CD4-positive, alpha-beta T cell treated with Interleukin-15 for 4 hours (primary cell): ENCODE measurements around the gene TBC1D16.

Source experiments
- DNase-seq: peaks from one replicate; pipeline ENCODE4 v3.0.0-alpha.2; 2020; ENCODE audit warnings: low spot score

Gene TBC1D16

DNA sequence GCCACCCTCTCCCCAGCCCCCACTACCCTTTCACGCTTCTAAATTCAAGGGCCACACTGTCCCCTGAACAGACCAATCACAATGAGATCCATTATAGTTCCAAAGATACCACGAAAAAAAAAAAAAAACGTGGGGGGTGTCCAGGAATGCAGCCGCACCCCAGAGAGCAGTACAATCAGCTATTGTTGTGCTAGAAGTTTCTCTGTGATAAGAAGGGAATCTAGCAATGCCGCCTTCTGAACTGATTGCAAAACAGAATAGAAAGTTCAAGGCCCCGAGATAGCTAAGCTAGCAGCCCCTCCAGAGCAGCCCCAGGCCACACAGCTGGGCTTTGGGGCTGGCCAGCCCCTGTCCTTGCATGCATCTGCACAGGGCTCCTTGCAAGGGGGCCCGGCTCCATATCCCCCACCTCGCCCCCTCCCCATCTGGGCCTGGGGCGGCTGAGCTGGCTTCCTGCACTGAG, 109.5 kb downstream of the TBC1D16 start:
- DNase-seq: no peak

DNA sequence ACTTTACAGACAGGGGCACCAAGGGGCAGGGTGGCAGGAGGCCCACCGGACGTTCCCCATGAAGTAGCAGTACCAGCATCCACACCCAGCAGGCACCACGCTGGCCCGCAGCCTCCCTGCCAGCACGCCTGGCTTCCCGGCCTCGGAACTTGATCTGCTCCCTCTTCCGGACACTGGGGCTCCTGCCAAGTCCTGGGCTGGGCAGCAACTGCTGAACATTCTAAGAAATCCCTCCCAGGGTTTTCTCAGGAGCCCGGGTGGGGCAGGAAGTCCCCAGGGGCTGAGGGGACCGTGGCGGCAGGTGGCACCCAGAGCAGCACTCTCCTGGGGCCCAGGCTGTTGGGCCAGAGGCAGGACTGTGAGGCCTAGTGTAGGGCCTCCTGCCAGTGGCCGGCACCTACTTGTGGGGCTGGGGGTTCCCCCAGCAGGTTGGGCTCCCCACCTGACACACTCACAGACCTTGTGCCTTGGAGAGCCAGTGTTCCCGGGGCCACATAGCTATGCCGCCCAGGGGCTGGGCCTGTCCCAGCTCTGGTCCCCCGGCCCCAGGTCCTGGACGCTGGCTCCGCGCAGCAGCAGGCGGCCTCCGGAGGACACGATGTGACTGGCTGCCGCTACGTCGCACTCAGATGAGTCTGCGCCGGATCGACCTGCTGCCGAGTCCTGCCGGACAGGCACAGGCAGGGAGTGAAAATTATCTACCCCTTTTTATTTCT, 110.3 kb downstream of the TBC1D16 start:
- no peak for DNase-seq

DNA sequence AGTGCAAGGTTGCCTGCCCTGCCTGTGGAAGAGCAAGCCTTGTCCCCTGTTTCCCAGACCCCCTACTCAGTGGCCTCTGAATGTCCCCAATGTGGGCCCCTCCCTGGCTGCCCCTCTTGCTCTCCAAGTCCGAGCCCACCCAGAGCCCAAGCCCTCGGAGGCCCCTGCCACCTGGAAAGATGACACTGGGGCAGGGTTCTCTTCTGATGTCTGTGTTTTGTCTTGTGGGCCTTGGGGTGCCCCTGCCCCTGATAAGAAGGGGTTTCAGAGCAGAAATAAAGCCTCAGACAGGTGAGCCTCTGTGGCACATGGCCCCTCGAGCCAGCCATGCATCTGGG, 111.1 kb downstream of the TBC1D16 start:
- DNase-seq: no peak

DNA sequence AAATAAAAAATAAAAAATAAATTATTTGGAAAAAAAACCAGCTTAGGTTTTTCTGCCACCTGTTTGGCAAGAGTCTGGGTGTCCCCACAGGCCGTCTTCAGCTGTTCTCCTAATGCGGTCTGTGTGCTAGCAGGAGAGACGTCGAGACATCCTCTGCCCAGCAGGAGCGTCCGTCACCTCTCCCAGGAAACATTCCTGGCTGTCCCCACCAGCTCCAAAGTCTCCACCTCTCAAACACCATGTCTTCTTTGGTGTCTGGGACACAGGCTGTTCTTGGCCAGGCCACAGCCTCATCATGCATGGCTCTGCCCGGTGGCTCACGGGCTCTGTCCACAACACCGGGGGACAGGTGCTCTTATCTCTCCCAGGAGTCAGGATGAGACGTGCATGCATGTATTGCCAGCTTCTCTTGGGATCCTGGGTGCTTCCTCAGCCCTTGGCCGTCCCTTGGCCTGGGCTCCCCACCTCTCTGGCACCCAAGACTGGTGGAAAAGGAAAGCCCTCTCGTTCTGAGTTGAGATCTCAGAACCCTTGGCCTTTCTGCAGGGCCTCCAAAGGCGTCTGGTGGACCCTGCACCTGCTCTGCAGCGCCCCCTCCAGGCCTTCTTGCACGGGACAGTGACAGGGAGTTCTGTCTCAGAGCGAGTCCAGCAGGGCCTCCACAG, 111.6 kb downstream of the TBC1D16 start:
- no peak for DNase-seq

DNA sequence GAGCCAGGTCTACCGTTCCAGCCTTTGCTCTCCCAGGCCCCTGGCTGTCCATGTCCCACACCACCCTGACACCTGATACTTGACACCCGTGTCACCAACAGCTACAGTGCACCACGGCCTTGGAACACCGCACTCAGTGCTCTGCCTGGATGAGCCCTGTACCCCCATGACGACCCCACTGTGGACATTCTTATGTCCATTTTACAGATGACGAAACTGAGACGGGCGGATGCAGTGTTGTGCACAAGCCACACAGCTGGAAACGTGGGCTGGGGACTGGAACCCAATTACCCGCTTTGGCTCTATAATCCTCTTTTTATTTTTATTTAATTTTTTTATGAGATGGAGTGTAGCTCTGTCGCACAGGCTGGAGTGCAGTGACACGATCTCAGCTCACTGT, 112.9 kb downstream of the TBC1D16 start:
- DNase-seq: no peak

GRCh38 chr17:79922116-79922601, 113.5 kb downstream of the TBC1D16 start:
- DNase-seq: no peak

DNA sequence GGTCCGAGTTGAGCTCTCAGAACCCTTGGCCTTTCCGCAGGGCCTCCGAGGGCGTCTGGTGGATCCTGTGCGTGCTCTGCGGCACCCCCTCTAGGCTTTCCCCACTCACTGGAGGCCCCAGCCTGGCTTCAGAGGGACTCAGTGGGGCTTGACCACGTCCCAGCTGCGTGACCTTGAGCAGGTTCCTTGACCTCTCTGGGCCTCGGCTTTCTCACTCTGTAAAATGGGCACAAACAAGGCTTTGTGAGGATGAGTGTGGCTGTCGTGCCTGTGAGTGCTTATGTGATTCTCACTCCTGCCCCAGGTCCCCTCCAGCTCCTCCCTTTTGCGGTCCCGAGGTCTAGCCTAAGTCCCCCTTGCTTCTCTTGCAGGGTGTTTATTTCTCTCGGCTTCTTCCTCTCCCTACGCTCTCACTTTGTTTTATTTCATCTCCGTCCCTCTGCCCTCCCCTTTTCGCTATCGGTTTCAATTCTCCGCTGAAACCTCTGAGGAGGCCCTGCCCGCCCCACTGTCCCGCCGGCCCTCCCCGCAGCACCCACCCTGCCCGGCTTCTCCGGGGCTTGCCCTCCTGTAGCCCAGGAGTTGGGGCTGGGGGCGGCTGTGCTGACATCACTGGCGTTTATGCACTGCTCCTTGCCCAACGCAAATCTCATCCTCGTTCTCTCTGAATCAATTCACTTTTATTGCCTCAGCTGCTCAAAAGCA, 114.1 kb downstream of the TBC1D16 start:
- no peak for DNase-seq

DNA sequence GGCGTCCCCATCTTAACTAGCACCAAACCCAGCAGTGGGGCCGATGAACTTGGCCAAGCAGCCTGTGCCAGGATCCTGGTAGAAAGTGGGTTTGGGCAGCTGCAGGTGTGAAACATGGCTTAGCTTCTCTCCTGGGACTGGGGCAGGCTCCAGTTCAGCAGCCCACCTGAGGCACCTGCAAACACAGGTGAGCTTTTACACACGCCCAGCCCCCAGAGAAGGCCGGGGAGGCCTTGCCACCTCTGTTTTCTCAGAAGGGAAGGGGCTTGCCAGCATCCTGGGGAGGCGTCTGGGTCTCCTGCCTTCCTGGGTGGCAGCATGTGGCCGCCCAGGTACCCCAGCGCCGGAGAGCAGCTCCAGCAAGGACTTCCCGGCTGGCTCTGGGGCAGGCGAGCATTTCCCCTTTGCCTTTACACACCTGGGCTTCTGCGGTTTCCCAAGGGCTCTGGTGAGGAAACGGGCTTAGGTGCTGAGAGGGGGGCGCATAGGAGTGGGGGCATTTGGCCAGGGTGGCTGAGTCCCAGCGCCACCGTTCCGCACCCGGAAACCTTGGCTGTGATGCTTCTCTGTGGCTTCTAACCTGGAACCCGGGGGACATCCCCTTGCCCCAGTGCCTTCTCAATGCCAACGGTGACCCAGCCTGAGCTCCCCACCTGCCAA, 114.8 kb downstream of the TBC1D16 start:
- no peak for DNase-seq

DNA sequence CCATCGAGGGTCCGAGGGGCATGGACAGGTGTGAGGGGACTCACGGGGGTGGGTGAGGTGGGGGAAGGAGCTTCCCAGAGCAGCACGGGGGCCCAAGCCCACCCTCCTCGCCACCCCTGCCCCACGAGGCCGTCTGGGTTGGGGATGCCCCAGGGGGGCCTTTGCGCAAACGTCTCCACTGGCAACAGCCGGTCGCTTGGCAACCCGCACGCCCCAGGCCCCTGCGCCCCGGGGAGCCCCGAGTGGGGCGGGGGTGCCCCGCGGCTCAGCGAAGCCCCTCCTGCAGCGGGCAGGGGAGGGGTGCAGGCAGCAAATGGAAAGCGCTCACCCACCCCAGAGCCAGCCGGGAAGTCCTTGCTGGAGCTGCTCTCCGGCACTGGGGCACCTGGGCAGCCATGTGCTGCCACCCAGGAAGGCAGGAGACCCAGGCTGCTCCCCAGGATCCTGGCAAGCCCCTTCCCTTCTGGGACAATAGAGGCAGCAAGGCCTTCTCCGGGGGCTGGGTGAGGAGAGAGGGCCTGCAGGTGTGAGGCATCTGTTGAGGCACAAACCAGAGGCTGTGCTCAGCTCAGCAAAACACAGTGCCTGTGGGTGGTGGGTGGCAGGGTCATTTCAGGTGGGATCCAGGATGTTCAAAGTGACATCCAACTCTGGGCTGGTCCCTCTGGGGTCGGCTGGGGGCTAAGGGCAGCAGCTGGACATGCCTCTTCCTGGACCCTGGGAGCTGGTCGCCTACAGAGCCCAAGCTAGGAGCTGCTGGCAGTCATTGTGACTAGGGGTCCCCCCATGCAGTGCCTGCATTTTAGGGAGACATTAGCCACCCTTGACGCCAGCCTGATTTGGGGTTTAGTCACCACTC, 115.6 kb downstream of the TBC1D16 start:
- no peak for DNase-seq

DNA sequence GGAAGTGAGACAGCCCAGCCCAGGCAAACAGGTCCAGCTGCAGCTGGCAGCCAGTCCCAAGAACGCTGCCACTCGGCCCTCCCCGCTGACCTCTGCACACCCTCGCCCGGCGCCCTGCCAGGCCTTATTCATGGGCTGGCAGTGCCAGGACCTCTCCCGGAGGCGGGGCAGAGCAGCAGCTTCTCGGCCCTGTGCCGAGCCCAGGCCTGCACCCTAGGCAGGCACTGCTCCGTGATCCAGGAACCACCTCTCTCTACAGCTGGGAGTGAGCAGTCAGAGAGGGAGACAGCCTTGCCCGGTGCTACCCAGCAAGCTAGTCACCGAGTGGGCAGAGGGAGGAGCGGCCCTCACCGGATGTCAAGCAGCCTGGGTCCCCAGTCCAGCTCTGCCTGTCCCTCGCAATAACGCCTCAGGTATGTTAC, 116.5 kb downstream of the TBC1D16 start:
- no peak for DNase-seq

GRCh38 chr17:79918581-79919163, 117.0 kb downstream of the TBC1D16 start:
- no peak for DNase-seq

DNA sequence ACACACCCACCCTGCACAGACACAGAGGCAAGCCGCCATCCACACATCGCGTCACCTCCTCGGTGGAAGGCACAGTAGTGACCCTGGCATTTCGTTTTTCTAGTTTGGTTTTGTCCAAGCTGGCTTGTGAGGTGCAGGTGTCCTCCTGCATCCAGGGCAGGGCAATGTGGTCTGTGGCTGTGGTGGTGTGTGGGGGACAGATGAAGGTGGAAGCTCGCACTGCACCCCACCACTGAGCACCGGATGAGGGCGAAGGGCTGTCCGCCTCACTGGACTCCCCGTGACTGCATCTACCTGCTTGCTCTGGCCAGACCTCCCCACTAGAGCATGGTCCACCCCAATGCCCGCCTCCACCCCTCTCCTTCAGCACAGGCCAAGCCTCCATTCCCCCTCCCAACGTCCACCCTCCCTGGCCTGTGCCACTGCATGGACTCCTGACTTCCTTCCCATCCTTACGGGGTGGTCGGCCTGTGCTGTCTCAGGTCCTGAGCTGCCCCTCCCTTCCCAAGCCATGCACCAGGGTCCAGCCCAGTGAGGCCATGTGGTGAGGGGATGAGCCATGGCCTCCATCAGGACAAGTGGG, 117.7 kb downstream of the TBC1D16 start:
- no peak for DNase-seq

GRCh38 chr17:79916991-79917901, 118.4 kb downstream of the TBC1D16 start:
- DNase-seq: no peak

GRCh38 chr17:79916506-79916905, 119.2 kb downstream of the TBC1D16 start:
- no peak for DNase-seq

GRCh38 chr17:79915850-79916430, 119.7 kb downstream of the TBC1D16 start:
- DNase-seq: peak; percentile 7

- DNase-seq: no peak
These were observed 120.6 kb downstream of the TBC1D16 start for GRCh38 chr17:79914813-79915740.

GRCh38 chr17:79913896-79914812, 121.5 kb downstream of the TBC1D16 start:
- DNase-seq: no peak
